Naive thymus-derived CD4-positive, alpha-beta T cell (primary cell): ENCODE data around the gene EPB41L2. TPM values are rescaled to one million over a fixed set of nuclear protein-coding genes. Genes with fewer than 3 reads are reported as not detected.
"Not testable (repeated sequence)": the region's sequence is repeated elsewhere in the genome, so short reads cannot be mapped to it uniquely, and the experiment has no call there.

Experiments used
- ATAC-seq: fragments of 150-1000 bp; cut with Tn5 transposase; 2 replicates; pipeline ENCODE4 v1.10.0; 2021; ENCODE audit warnings: mild to moderate bottlenecking, moderate library complexity
- CTCF ChIA-PET: fragments of 350-600 bp; sonication (Branson Sonifier 250); formaldehyde crosslinking; loops from one replicate; lab custom pipeline; 2021; ENCODE audit warnings: antibody characterized with exemption; lab: Charles Lee
- POLR2A ChIA-PET: fragments of 350-600 bp; sonication (Branson Sonifier 250); formaldehyde crosslinking; loops from one replicate; lab custom pipeline; 2021; ENCODE audit warnings: antibody characterized with exemption, inconsistent platforms; lab: Charles Lee
- DNase-seq, 9 donors: peaks; one replicate each; pipeline versions ENCODE4 v3.0.0 to v3.0.0-alpha.2; 2020 to 2022; ENCODE audit warnings: mixed read lengths in 1 of 9
- H3K27ac ChIP-seq: one replicate; pipeline ENCODE4 v1.7.0; 2013; ENCODE audit warnings: mild to moderate bottlenecking, low read depth, low read length, moderate library complexity
- H3K27me3 ChIP-seq, 2 donors: one replicate each; pipeline ENCODE4 v1.7.0; 2013; ENCODE audit warnings: low read length in 2 of 2, mild to moderate bottlenecking in 2 of 2, moderate library complexity in 2 of 2; ENCODE audit not compliant: control insufficient read depth in 2 of 2, insufficient read depth in 2 of 2
- H3K36me3 ChIP-seq, 3 experiments: 1 replicate in 2 of 3; 2 replicates in 1 of 3; pipeline ENCODE4 v1.7.0; 2013; ENCODE audit warnings: low read length in 3 of 3, mild to moderate bottlenecking in 3 of 3, moderate library complexity in 1 of 3; ENCODE audit not compliant: insufficient read depth in 3 of 3, control insufficient read depth in 2 of 3
- H3K4me1 ChIP-seq, 2 donors: one replicate each; pipeline ENCODE4 v1.7.0; 2013; ENCODE audit warnings: low read length in 2 of 2, mild to moderate bottlenecking in 2 of 2, moderate library complexity in 1 of 2; ENCODE audit not compliant: control insufficient read depth in 2 of 2, insufficient read depth in 2 of 2
- H3K4me3 ChIP-seq: 2 replicates; pipeline ENCODE4 v1.7.0; 2013; ENCODE audit warnings: mild to moderate bottlenecking, low read length
- H3K9me3 ChIP-seq, 3 experiments: 1 replicate in 2 of 3; 2 replicates in 1 of 3; pipeline ENCODE4 v1.7.0; 2013; ENCODE audit warnings: low read length in 3 of 3; ENCODE audit not compliant: control insufficient read depth in 2 of 3
- H3K27ac Mint-ChIP-seq, 9 donors: one replicate each; pipeline ENCODE4 v1.8.0; 2020 to 2022; ENCODE audit warnings: mixed read lengths in 9 of 9, mild to moderate bottlenecking in 8 of 9, moderate library complexity in 5 of 9, inconsistent platforms in 2 of 9
- H3K27me3 Mint-ChIP-seq, 5 donors: one replicate each; pipeline ENCODE4 v1.8.0; 2021 to 2022; ENCODE audit warnings: mixed read lengths in 5 of 5, mild to moderate bottlenecking in 1 of 5
- H3K36me3 Mint-ChIP-seq, 5 donors: one replicate each; pipeline ENCODE4 v1.8.0; 2020 to 2022; ENCODE audit warnings: mixed read lengths in 5 of 5, mild to moderate bottlenecking in 3 of 5, inconsistent platforms in 1 of 5
- H3K4me1 Mint-ChIP-seq, 7 donors: one replicate each; pipeline ENCODE4 v1.8.0; 2020 to 2022; ENCODE audit warnings: mixed read lengths in 7 of 7, mild to moderate bottlenecking in 3 of 7, inconsistent platforms in 1 of 7
- H3K4me3 Mint-ChIP-seq, 10 donors: one replicate each; pipeline ENCODE4 v1.8.0; 2020 to 2022; ENCODE audit warnings: mild to moderate bottlenecking in 10 of 10, mixed read lengths in 10 of 10, moderate library complexity in 6 of 10, inconsistent platforms in 2 of 10
- H3K9me3 Mint-ChIP-seq, 11 donors: one replicate each; pipeline ENCODE4 v1.8.0; 2020 to 2022; ENCODE audit warnings: mixed read lengths in 11 of 11, mild to moderate bottlenecking in 4 of 11, inconsistent platforms in 1 of 11, moderate library complexity in 1 of 11
- intact Hi-C, 2 donors: fragments of 100-400 bp; cut with micrococcal nuclease; formaldehyde crosslinking; loops; one replicate each; pipeline ENCODE4 v1.15.1; 2023
- polyA plus RNA-seq, 2 donors: library from polyadenylated mRNA; unstranded; fragments of 300-500 nt; fragmentation: Illumina TruSeq; gene quantifications; one replicate each; pipeline ENCODE4 v1.2.3, GENCODE V29; 2021
- total RNA-seq, 6 experiments: library from RNA in 5 of 6; stranded (reverse) in 5 of 6; gene quantifications; 1 replicate in 5 of 6; 2 replicates in 1 of 6; pipeline ENCODE4 v1.2.3 and lab custom pipeline; 2021 to 2026

EPB41L2 gene
- total and polyA plus RNA-seq, 7 experiments from 2014 or later, result 4.6 to 26.9 (median 12.3) TPM

DNA sequence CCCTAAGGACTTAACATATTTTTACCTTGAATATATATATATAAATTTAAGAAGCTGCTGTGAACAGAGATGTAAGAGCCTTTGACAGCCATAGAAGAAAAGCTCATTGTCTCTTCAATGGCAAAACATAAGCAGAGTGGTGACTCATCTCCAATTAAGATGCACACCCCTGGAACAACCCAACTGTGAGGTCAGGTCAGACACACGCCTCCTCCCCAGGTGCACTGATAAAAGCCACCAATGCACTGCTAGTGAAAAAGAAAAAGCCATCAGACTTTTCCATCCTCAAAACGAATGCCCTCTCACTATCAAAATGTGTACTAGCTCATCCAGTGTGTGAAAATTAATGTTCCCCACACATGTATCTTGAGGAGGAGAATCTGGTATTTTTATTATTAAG lies 135.7 kb downstream of the EPB41L2 start:
- Mint-ChIP-seq H3K4me3 (no peak overlapping the region), H3K4me1 (peaks cover 0 to 2% (median 0%) of the 10 kb centered on the region in 7 donors), H3K27me3 (peaks cover 0 to 2% (median 0%) of the 10 kb centered on the region in 5 donors), H3K36me3 (peaks cover 0 to 7% (median 3%) of the 10 kb centered on the region in 5 donors), H3K9me3 (peaks cover 0 to 4% (median 0%) of the 10 kb centered on the region in 11 donors), H3K27ac (no peak overlapping the region)
- ChIA-PET CTCF (no interaction called here), POLR2A (no interaction called here)
- Histone ChIP-seq H3K4me1 (no peaks in the 10 kb centered on the region), H3K4me3 (no peak overlapping the region), H3K9me3 (no peaks in the 10 kb centered on the region), H3K36me3 (no peaks in the 10 kb centered on the region), H3K27me3 (no peaks in the 10 kb centered on the region), H3K27ac (no peak overlapping the region)
- DNase-seq, result no peak
- no peak for ATAC-seq
- intact Hi-C loops, result no loop called here

DNA sequence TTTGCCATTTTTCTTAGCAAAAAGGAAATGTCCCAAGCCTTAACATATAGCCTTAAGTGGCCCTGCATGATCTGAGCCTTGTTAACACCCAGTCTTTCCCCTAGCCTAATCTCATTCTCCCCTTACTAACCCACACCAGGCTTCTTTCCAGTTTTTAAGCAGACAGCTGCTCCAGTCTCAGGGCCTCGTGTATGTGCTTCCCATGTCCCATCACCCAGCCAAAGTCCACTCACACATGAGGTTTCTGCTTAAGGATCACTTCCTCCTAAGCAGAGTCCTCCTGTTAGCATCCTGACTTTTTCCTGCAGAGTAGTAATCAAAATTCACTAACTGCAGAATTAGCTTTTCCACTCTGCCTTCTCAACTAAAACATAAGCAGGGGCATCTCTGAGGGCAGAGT lies 139.7 kb downstream of the EPB41L2 start:
- no peaks in the 10 kb centered on the region for H3K36me3 ChIP-seq
- no peak overlapping the region for H3K4me3 ChIP-seq
- ChIA-PET CTCF (no interaction called here), POLR2A (no interaction called here)
- intact Hi-C loops, result no loop called here
- Mint-ChIP-seq H3K4me1 (no peaks in the 10 kb centered on the region), H3K36me3 (peaks cover 0 to 7% (median 2%) of the 10 kb centered on the region in 5 donors), H3K9me3 (no peaks in the 10 kb centered on the region), H3K27ac (no peak overlapping the region), H3K4me3 (no peak overlapping the region), H3K27me3 (no peaks in the 10 kb centered on the region)
- no peaks in the 10 kb centered on the region for H3K27me3 ChIP-seq
- ATAC-seq (no peak), DNase-seq (no peak)
- no peak overlapping the region for H3K27ac ChIP-seq
- no peaks in the 10 kb centered on the region for H3K9me3 ChIP-seq
- no peaks in the 10 kb centered on the region for H3K4me1 ChIP-seq

DNA sequence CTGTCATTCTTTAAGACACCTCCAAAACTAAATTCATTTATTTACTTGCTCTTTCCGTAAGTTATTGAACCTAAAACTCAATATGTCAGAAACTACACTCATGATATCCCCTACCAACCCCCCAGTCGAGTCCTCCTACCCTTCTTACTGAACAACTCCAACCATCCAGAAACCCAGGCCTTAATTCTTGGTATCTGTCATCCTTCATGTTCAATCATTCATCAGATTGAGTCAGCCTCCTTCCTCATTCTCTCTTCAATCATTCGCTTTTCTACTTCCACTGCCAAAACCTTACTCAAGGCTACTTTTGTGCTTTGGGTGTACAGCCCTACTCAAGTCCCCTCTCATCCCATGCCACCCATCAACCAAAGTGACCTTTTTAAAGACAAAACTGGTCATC lies 140.1 kb downstream of the EPB41L2 start:
- H3K4me1 Mint-ChIP-seq, result no peaks in the 10 kb centered on the region
- Histone ChIP-seq H3K27ac (no peak overlapping the region), H3K27me3 (no peaks in the 10 kb centered on the region), H3K9me3 (no peaks in the 10 kb centered on the region), H3K36me3 (no peaks in the 10 kb centered on the region), H3K4me1 (no peaks in the 10 kb centered on the region), H3K4me3 (no peak overlapping the region)
- H3K27ac Mint-ChIP-seq, result no peak overlapping the region
- ChIA-PET CTCF (no interaction called here), POLR2A (no interaction called here)
- peaks cover 0 to 7% (median 2%) of the 10 kb centered on the region in 5 donors for H3K36me3 Mint-ChIP-seq
- no peaks in the 10 kb centered on the region for H3K27me3 Mint-ChIP-seq
- no peaks in the 10 kb centered on the region for H3K9me3 Mint-ChIP-seq
- ATAC-seq (no peak), DNase-seq (no peak)
- intact Hi-C loops, result no loop called here
- H3K4me3 Mint-ChIP-seq, result no peak overlapping the region

DNA sequence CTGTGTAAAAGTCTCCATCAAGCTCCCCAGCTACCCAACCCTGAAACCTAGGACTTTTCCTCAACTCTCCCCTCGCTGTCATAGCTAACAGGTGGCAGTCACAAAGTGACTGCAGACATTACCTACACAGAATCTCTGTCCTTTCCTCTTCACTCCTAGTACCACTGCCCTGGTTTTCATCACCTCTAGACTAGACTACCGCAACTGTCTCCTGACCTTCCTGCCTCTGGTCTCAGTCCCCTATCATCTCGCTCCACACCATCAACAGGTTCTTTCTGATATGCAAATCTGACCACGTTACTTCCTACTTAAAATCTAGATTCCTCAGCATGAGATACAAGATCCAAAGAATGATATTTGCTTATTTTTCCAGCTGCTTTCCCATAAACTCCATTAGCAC lies 142.1 kb downstream of the EPB41L2 start:
- intact Hi-C loops, result no loop called here
- Histone ChIP-seq H3K27ac (no peak overlapping the region), H3K27me3 (no peaks in the 10 kb centered on the region), H3K9me3 (no peaks in the 10 kb centered on the region), H3K4me3 (no peak overlapping the region), H3K36me3 (no peaks in the 10 kb centered on the region), H3K4me1 (no peaks in the 10 kb centered on the region)
- DNase-seq (no peak), ATAC-seq (no peak)
- peaks cover 0 to 2% (median 0%) of the 10 kb centered on the region in 11 donors for H3K9me3 Mint-ChIP-seq
- H3K27ac Mint-ChIP-seq, result no peak overlapping the region
- POLR2A ChIA-PET, result no interaction called here
- H3K4me1 Mint-ChIP-seq, result no peaks in the 10 kb centered on the region
- H3K36me3 Mint-ChIP-seq, result peaks cover 0 to 4% (median 2%) of the 10 kb centered on the region in 5 donors
- no peak overlapping the region for H3K4me3 Mint-ChIP-seq
- CTCF ChIA-PET, result interaction anchor here (0.6 kb wide), 1 partner anchor 33 kb away, joined by 3 read pairs; no protein-coding TSS in a partner anchor
- H3K27me3 Mint-ChIP-seq, result no peaks in the 10 kb centered on the region

DNA sequence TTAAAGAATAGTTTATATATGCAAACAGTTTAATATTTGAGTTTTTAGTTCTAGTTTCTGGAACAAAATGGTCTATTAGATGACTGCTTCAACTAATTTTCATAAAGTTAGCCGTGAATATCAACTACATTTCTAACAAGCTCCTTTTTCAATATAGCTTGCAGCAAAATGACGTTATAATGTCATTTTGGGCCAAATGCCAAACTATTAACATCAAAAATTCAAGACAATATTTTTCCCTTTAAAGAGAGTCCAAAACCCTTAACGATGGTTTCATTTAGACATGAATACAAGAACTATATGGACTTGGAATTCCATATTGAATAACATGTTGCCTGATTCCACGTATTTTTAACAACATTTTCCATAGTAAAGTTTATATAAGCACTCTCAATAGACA lies 144.9 kb downstream of the EPB41L2 start:
- ChIA-PET CTCF (no interaction called here), POLR2A (no interaction called here)
- Mint-ChIP-seq H3K36me3 (peaks cover 0 to 4% (median 1%) of the 10 kb centered on the region in 5 donors), H3K4me3 (no peak overlapping the region), H3K9me3 (peaks cover 0 to 5% (median 2%) of the 10 kb centered on the region in 11 donors), H3K27ac (no peak overlapping the region), H3K27me3 (peaks cover 0 to 2% (median 0%) of the 10 kb centered on the region in 5 donors), H3K4me1 (peaks cover 2 to 7% (median 3%) of the 10 kb centered on the region in 7 donors)
- no peaks in the 10 kb centered on the region for H3K36me3 ChIP-seq
- peaks cover 0 to 2% of the 10 kb centered on the region in 2 donors for H3K4me1 ChIP-seq
- ATAC-seq (no peak), DNase-seq (no peak)
- H3K27me3 ChIP-seq, result no peaks in the 10 kb centered on the region
- no peak overlapping the region for H3K4me3 ChIP-seq
- intact Hi-C loops, result no loop called here
- no peak overlapping the region for H3K27ac ChIP-seq
- no peaks in the 10 kb centered on the region for H3K9me3 ChIP-seq

DNA sequence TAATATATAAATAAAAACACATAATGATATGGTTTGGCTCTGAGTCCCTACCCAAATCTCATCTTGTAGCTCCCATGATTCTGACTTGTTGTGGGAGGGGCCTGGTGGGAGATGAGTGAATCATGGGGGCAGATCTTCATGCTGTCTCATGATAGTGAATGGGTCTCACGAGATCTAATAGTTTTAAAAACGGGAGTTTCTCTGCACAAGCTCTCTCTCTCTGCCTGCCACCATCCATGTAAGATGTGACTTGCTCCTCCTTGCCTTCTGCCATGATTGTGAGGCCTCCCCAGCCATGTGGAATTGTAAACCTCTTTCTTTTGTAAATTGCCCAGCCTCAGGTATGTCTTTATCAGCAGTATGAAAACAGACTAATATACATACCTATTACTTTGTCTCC lies 147.4 kb downstream of the EPB41L2 start:
- H3K27ac ChIP-seq, H3K36me3 ChIP-seq, H3K9me3 Mint-ChIP-seq, POLR2A ChIA-PET, H3K4me3 Mint-ChIP-seq, H3K36me3 Mint-ChIP-seq, H3K4me1 ChIP-seq, CTCF ChIA-PET, H3K4me3 ChIP-seq, H3K27me3 Mint-ChIP-seq, DNase-seq, intact Hi-C loops, H3K27me3 ChIP-seq, ATAC-seq, H3K27ac Mint-ChIP-seq, H3K9me3 ChIP-seq: not testable (repeated sequence)
- peaks cover 2 to 15% (median 11%) of the 10 kb centered on the region in 7 donors for H3K4me1 Mint-ChIP-seq

DNA sequence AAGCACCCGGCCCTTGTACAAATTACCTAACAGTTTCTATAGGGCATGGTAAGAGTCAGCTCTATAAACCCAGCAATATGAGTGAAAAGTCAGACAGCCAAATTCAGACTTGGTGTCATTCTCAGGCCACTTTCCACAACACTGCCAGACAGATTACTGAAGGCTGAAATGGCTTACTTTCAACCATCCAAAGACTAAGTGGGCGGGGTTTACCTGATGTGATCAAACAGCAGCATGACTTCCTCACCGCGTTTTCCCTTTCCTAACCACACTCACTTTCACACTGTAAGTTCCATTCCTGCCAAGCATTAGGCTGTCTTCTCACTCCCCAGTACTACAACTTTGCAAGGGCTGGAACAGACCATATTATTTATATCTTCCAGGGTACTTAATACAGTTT lies 149.9 kb downstream of the EPB41L2 start:
- H3K4me3 ChIP-seq, result no peak overlapping the region
- H3K27ac ChIP-seq, result no peak overlapping the region
- Mint-ChIP-seq H3K9me3 (peaks cover 0 to 10% (median 4%) of the 10 kb centered on the region in 11 donors), H3K27me3 (peaks cover 0 to 5% (median 0%) of the 10 kb centered on the region in 5 donors), H3K4me1 (peaks cover 2 to 15% (median 11%) of the 10 kb centered on the region in 7 donors), H3K36me3 (peaks cover 0 to 18% (median 5%) of the 10 kb centered on the region in 5 donors), H3K27ac (peak overlapping the region in 1 of 9 donors; percentile 32), H3K4me3 (peak overlapping the region in 2 of 10 donors; percentile 6 to 21)
- no peaks in the 10 kb centered on the region for H3K27me3 ChIP-seq
- peaks cover 0 to 6% of the 10 kb centered on the region in 2 donors for H3K4me1 ChIP-seq
- ChIA-PET CTCF (interaction anchor here (0.6 kb wide), 1 partner anchor 42 kb away, joined by 3 read pairs; no protein-coding TSS in a partner anchor), POLR2A (no interaction called here)
- DNase-seq (peak in 7 of 9 donors; percentile 1 to 45 (median 32)), ATAC-seq (peak; percentile 55)
- no peaks in the 10 kb centered on the region for H3K9me3 ChIP-seq
- intact Hi-C loops, result no loop called here
- no peaks in the 10 kb centered on the region for H3K36me3 ChIP-seq
